ENCODE data around the gene RIC8B.

RIC8B gene

GRCh38 chr12:106769546-106769945 is 4.9 kb upstream of the RIC8B start:
- no peak overlapping the region for H3K4me3 ChIP-seq (ENCODE audit: low read length, poor library complexity, severe bottlenecking)
- H3K4me1 ChIP-seq (ENCODE audit: insufficient read depth, low read length, poor library complexity, severe bottlenecking): peaks cover 6% of the 10 kb centered on the region
- H4K20me1 ChIP-seq (ENCODE audit: insufficient read depth, low read length, poor library complexity, severe bottlenecking): no peaks in the 10 kb centered on the region
- no peaks in the 10 kb centered on the region for H3K9me3 ChIP-seq (ENCODE audit: insufficient read depth, low read depth, low read length)
- H3K9ac ChIP-seq (ENCODE audit: low read depth, low read length, poor library complexity, severe bottlenecking): no peak overlapping the region
- no peak overlapping the region for H2AFZ ChIP-seq (ENCODE audit: low read length)
- no peaks in the 10 kb centered on the region for H3K36me3 ChIP-seq (ENCODE audit: insufficient read depth, low read length)
- TF ChIP-seq EZH2phosphoT487 (IDR thresholded peaks at IDR 0.05; ENCODE audit: borderline replicate concordance) (no peak), CTCF (conservative IDR thresholded peaks at IDR 0.05; ENCODE audit: low read length) (no peak)
- H3F3A ChIP-seq (ENCODE audit: low read depth): no peaks in the 10 kb centered on the region
- peaks cover under 1% of the 10 kb centered on the region; the same call in 1 of the 2 replicates for H3K79me2 ChIP-seq (ENCODE audit: insufficient read depth, low read length)
- no peaks in the 10 kb centered on the region for H3K9me2 ChIP-seq (replicated peaks; ENCODE audit: low read depth, low read length)
- H3K4me2 ChIP-seq (ENCODE audit: low read depth, low read length, poor library complexity, severe bottlenecking): no peak overlapping the region
- peaks cover 8% of the 10 kb centered on the region for H3K27me3 ChIP-seq (ENCODE audit: insufficient read depth, low read length, poor library complexity, severe bottlenecking)

- H3F3A ChIP-seq (ENCODE audit: low read depth): no peaks in the 10 kb centered on the region
- no peak overlapping the region for H3K4me3 ChIP-seq (ENCODE audit: low read length, poor library complexity, severe bottlenecking)
- H3K9ac ChIP-seq (ENCODE audit: low read depth, low read length, poor library complexity, severe bottlenecking): no peak overlapping the region
- no peak overlapping the region for H3K4me2 ChIP-seq (ENCODE audit: low read depth, low read length, poor library complexity, severe bottlenecking)
- no peaks in the 10 kb centered on the region for H3K36me3 ChIP-seq (ENCODE audit: insufficient read depth, low read length)
- peaks cover 8% of the 10 kb centered on the region for H3K27me3 ChIP-seq (ENCODE audit: insufficient read depth, low read length, poor library complexity, severe bottlenecking)
- no peak for TF ChIP-seq EZH2phosphoT487 (IDR thresholded peaks at IDR 0.05; ENCODE audit: borderline replicate concordance)
- no peak for TF ChIP-seq CTCF (conservative IDR thresholded peaks at IDR 0.05; ENCODE audit: low read length)
- no peaks in the 10 kb centered on the region for H3K9me2 ChIP-seq (replicated peaks; ENCODE audit: low read depth, low read length)
- H2AFZ ChIP-seq (ENCODE audit: low read length): no peak overlapping the region
- peaks cover 10% of the 10 kb centered on the region for H4K20me1 ChIP-seq (ENCODE audit: insufficient read depth, low read length, poor library complexity, severe bottlenecking)
- H3K4me1 ChIP-seq (ENCODE audit: insufficient read depth, low read length, poor library complexity, severe bottlenecking): peaks cover 7% of the 10 kb centered on the region
- H3K79me2 ChIP-seq (ENCODE audit: insufficient read depth, low read length): peaks cover 19% of the 10 kb centered on the region
- H3K9me3 ChIP-seq (ENCODE audit: insufficient read depth, low read depth, low read length): no peaks in the 10 kb centered on the region
Observed at GRCh38 chr12:106771425-106771824, 3.1 kb upstream of the RIC8B start.

- H3K9me3 ChIP-seq (ENCODE audit: insufficient read depth, low read depth, low read length): no peaks in the 10 kb centered on the region
- peak overlapping the region; percentile 84 for H3K4me3 ChIP-seq (ENCODE audit: low read length, poor library complexity, severe bottlenecking)
- H3K4me2 ChIP-seq (ENCODE audit: low read depth, low read length, poor library complexity, severe bottlenecking): peak overlapping the region; percentile 89
- no peaks in the 10 kb centered on the region for H3K36me3 ChIP-seq (ENCODE audit: insufficient read depth, low read length)
- H3K9ac ChIP-seq (ENCODE audit: low read depth, low read length, poor library complexity, severe bottlenecking): peak overlapping the region; percentile 79
- no peak for TF ChIP-seq CTCF (conservative IDR thresholded peaks at IDR 0.05; ENCODE audit: low read length)
- no peak for TF ChIP-seq EZH2phosphoT487 (IDR thresholded peaks at IDR 0.05; ENCODE audit: borderline replicate concordance)
- H2AFZ ChIP-seq (ENCODE audit: low read length): peak overlapping the region; percentile 87
- peaks cover 39% of the 10 kb centered on the region for H3K79me2 ChIP-seq (ENCODE audit: insufficient read depth, low read length)
- H4K20me1 ChIP-seq (ENCODE audit: insufficient read depth, low read length, poor library complexity, severe bottlenecking): peaks cover 20% of the 10 kb centered on the region
- H3K9me2 ChIP-seq (replicated peaks; ENCODE audit: low read depth, low read length): no peaks in the 10 kb centered on the region
- H3F3A ChIP-seq (ENCODE audit: low read depth): no peaks in the 10 kb centered on the region
- no peaks in the 10 kb centered on the region for H3K27me3 ChIP-seq (ENCODE audit: insufficient read depth, low read length, poor library complexity, severe bottlenecking)
- peaks cover 25% of the 10 kb centered on the region for H3K4me1 ChIP-seq (ENCODE audit: insufficient read depth, low read length, poor library complexity, severe bottlenecking)
Observed at GRCh38 chr12:106773286-106774004, 1.0 kb upstream of the RIC8B start.
